Measurements from ENCODE around the gene BARD1.
A peak's percentile ranks its signal among the peaks of the same experiment; 100 is the strongest.
"Not testable (repeated sequence)": the region's sequence is repeated elsewhere in the genome, so short reads cannot be mapped to it uniquely, and the experiment has no call there.

Gene BARD1

GRCh38 chr2:214696681-214697080, 112.8 kb downstream of the BARD1 start:
- H4K20me1 ChIP-seq (ENCODE audit: insufficient read depth, low read length): no peaks in the 10 kb centered on the region
- H2AFZ ChIP-seq (ENCODE audit: low read length): no peak overlapping the region
- no peaks in the 10 kb centered on the region; the same call in 1 of the 2 replicates for H3K9me3 ChIP-seq (ENCODE audit: low read length)
- TF ChIP-seq CTCF (IDR thresholded peaks at IDR 0.05; ENCODE audit: low read length): no peak
- TF ChIP-seq EZH2 (IDR thresholded peaks at IDR 0.05; ENCODE audit: borderline replicate concordance, low read length): no peak
- H3K27ac ChIP-seq (ENCODE audit: low read depth, low read length, poor library complexity, severe bottlenecking): no peak overlapping the region
- no peak overlapping the region for H3K4me2 ChIP-seq (ENCODE audit: low read length)
- H3F3A ChIP-seq (ENCODE audit: insufficient read depth, low read length): no peaks in the 10 kb centered on the region
- H3K9me2 ChIP-seq (ENCODE audit: low read depth, low read length): no peaks in the 10 kb centered on the region
- H3K4me3 ChIP-seq (ENCODE audit: low read depth, low read length, poor library complexity, severe bottlenecking): no peak overlapping the region
- no peaks in the 10 kb centered on the region for H3K27me3 ChIP-seq (ENCODE audit: insufficient read depth, low read length)
- no peaks in the 10 kb centered on the region for H3K36me3 ChIP-seq (ENCODE audit: insufficient read depth, low read length)
- H3K9ac ChIP-seq (ENCODE audit: low read length): no peak overlapping the region
- H3K4me1 ChIP-seq (ENCODE audit: insufficient read depth, low read length, severe bottlenecking): no peaks in the 10 kb centered on the region
- no peaks in the 10 kb centered on the region for H3K79me2 ChIP-seq (ENCODE audit: insufficient read depth, low read length)

GRCh38 chr2:214695789-214696188, 113.7 kb downstream of the BARD1 start:
- no peaks in the 10 kb centered on the region for H4K20me1 ChIP-seq (ENCODE audit: insufficient read depth, low read length)
- H3K27me3 ChIP-seq (ENCODE audit: insufficient read depth, low read length): no peaks in the 10 kb centered on the region
- H3F3A ChIP-seq (ENCODE audit: insufficient read depth, low read length): no peaks in the 10 kb centered on the region
- no peak overlapping the region for H3K4me2 ChIP-seq (ENCODE audit: low read length)
- H3K79me2 ChIP-seq (ENCODE audit: insufficient read depth, low read length): no peaks in the 10 kb centered on the region
- TF ChIP-seq CTCF (IDR thresholded peaks at IDR 0.05; ENCODE audit: low read length): no peak
- no peak for TF ChIP-seq EZH2 (IDR thresholded peaks at IDR 0.05; ENCODE audit: borderline replicate concordance, low read length)
- H3K9ac ChIP-seq (ENCODE audit: low read length): no peak overlapping the region
- H3K27ac ChIP-seq (ENCODE audit: low read depth, low read length, poor library complexity, severe bottlenecking): no peak overlapping the region
- no peak overlapping the region for H2AFZ ChIP-seq (ENCODE audit: low read length)
- no peak overlapping the region for H3K4me3 ChIP-seq (ENCODE audit: low read depth, low read length, poor library complexity, severe bottlenecking)
- no peaks in the 10 kb centered on the region for H3K9me3 ChIP-seq (ENCODE audit: low read length)
- no peaks in the 10 kb centered on the region for H3K36me3 ChIP-seq (ENCODE audit: insufficient read depth, low read length)
- H3K4me1 ChIP-seq (ENCODE audit: insufficient read depth, low read length, severe bottlenecking): no peaks in the 10 kb centered on the region
- no peaks in the 10 kb centered on the region for H3K9me2 ChIP-seq (ENCODE audit: low read depth, low read length)

GRCh38 chr2:214683557-214683956, 125.9 kb downstream of the BARD1 start:
- peak overlapping the region; percentile 66; the same call in 1 of the 2 replicates for H2AFZ ChIP-seq (ENCODE audit: low read length)

GRCh38 chr2:214679736-214680135, 129.7 kb downstream of the BARD1 start:
- H3K79me2 ChIP-seq (ENCODE audit: insufficient read depth, low read length): no peaks in the 10 kb centered on the region
- H3K4me3 ChIP-seq (ENCODE audit: low read depth, low read length, poor library complexity, severe bottlenecking): no peak overlapping the region
- no peak for TF ChIP-seq CTCF (IDR thresholded peaks at IDR 0.05; ENCODE audit: low read length)
- TF ChIP-seq EZH2 (IDR thresholded peaks at IDR 0.05; ENCODE audit: borderline replicate concordance, low read length): no peak
- H3K27ac ChIP-seq (ENCODE audit: low read depth, low read length, poor library complexity, severe bottlenecking): no peak overlapping the region
- H3K4me2 ChIP-seq (ENCODE audit: low read length): 0 out of 2 replicates have a peak overlapping the region, but pooled peaks have one; percentile 29
- H3K9me2 ChIP-seq (ENCODE audit: low read depth, low read length): no peaks in the 10 kb centered on the region
- H3K9ac ChIP-seq (ENCODE audit: low read length): no peak overlapping the region
- H3K9me3 ChIP-seq (ENCODE audit: low read length): no peaks in the 10 kb centered on the region
- H2AFZ ChIP-seq (ENCODE audit: low read length): 0 out of 2 replicates have a peak overlapping the region, but pooled peaks have one; percentile 65
- peaks cover 21% of the 10 kb centered on the region for H3K4me1 ChIP-seq (ENCODE audit: insufficient read depth, low read length, severe bottlenecking)
- H3K27me3 ChIP-seq (ENCODE audit: insufficient read depth, low read length): no peaks in the 10 kb centered on the region
- H3K36me3 ChIP-seq (ENCODE audit: insufficient read depth, low read length): no peaks in the 10 kb centered on the region
- no peaks in the 10 kb centered on the region for H4K20me1 ChIP-seq (ENCODE audit: insufficient read depth, low read length)
- H3F3A ChIP-seq (ENCODE audit: insufficient read depth, low read length): no peaks in the 10 kb centered on the region

More at GRCh38 chr2:214683557-214683956, 125.9 kb downstream of the BARD1 start:
- not testable (repeated sequence) for H3K9me3 ChIP-seq (ENCODE audit: low read length); H3K9me2 ChIP-seq (ENCODE audit: low read depth, low read length); H3K27ac ChIP-seq (ENCODE audit: low read depth, low read length, poor library complexity, severe bottlenecking); H4K20me1 ChIP-seq (ENCODE audit: insufficient read depth, low read length); H3K79me2 ChIP-seq (ENCODE audit: insufficient read depth, low read length); H3F3A ChIP-seq (ENCODE audit: insufficient read depth, low read length); H3K27me3 ChIP-seq (ENCODE audit: insufficient read depth, low read length); H3K36me3 ChIP-seq (ENCODE audit: insufficient read depth, low read length)
- H3K9ac ChIP-seq (ENCODE audit: low read length): peak overlapping the region; percentile 34; the same call in 1 of the 2 replicates
- H3K4me1 ChIP-seq (ENCODE audit: insufficient read depth, low read length, severe bottlenecking): peaks cover 21% of the 10 kb centered on the region
- peak overlapping the region; percentile 48 for H3K4me3 ChIP-seq (ENCODE audit: low read depth, low read length, poor library complexity, severe bottlenecking)
- H3K4me2 ChIP-seq (ENCODE audit: low read length): peak overlapping the region; percentile 65

Data from OCI-LY1 (cell line).